Ovary (tissue), 9 donors: ENCODE data around the gene CCR9. TPM values are rescaled to one million over a fixed set of nuclear protein-coding genes. Genes with fewer than 3 reads are reported as not detected.

ENCODE experiments used
- DNase-seq, 5 donors: peaks; one replicate each; pipeline ENCODE4 v3.0.0-alpha.2; 2019 to 2020
- H3K27ac ChIP-seq, 2 donors: fragments of 200-600 bp; one replicate each; pipeline versions ENCODE4 v1.5.1 to v1.8.0; 2019 to 2022
- H3K27me3 ChIP-seq: fragments of 200-600 bp; one replicate; pipeline ENCODE4 v1.8.0; 2022
- H3K36me3 ChIP-seq: fragments of 200-600 bp; sonication (generic); one replicate; pipeline ENCODE4 v1.5.1; 2019
- H3K4me1 ChIP-seq: one replicate; pipeline ENCODE4 v1.8.1; 2013; ENCODE audit warnings: mild to moderate bottlenecking, moderate library complexity; ENCODE audit not compliant: insufficient read depth
- H3K4me3 ChIP-seq: fragments of 200-600 bp; sonication (generic); one replicate; pipeline ENCODE4 v1.5.1; 2017
- H3K9me3 ChIP-seq, 2 donors: fragments of 200-600 bp in 1 of 2; sonication (generic) in 1 of 2; one replicate each; pipeline versions ENCODE4 v1.5.1 to v1.8.1; 2013 to 2019; ENCODE audit warnings: mild to moderate bottlenecking in 1 of 2, moderate library complexity in 1 of 2
- EP300 ChIP-seq: sonication (generic); formaldehyde crosslinking; IDR thresholded peaks from one replicate; pipeline ENCODE4 v1.6.1; 2017; ENCODE audit warnings: antibody characterized with exemption
- POLR2A ChIP-seq: fragments of 450-650 bp; IDR thresholded peaks from one replicate; pipeline ENCODE4 v1.6.1; 2017; ENCODE audit warnings: antibody characterized with exemption, mild to moderate bottlenecking, moderate library complexity
- WGBS, 3 donors: extraction: QIAGEN DNeasy Blood & Tissue Kit in 1 of 3; methylation state at CpG; one replicate each; pipeline versions ENCODE4 v1.1.5 to v1.1.7; 2013 to 2017; 5-methylcytosine and 5-hydroxymethylcytosine counted together
- intact Hi-C, 4 donors: fragments of 100-400 bp; cut with DNase I; formaldehyde crosslinking; loops; one replicate each; pipeline versions ENCODE4 v1.11.0 to v1.15.1; 2022 to 2023
- polyA plus RNA-seq, 2 donors: library from polyadenylated mRNA; stranded (reverse); fragments of 200-250 nt in 1 of 2; fragments of 350-450 nt in 1 of 2; fragmentation: Illumina TruSeq in 1 of 2; extraction: RNeasy Lipid Tissue Mini Kit (QIAGEN cat#74804) in 1 of 2; gene quantifications; one replicate each; pipeline ENCODE4 v1.2.3, GENCODE V29; 2013 to 2014
- total RNA-seq, 7 donors: library from RNA; depleted of rRNA in 2 of 7; stranded (reverse); fragments of >200 nt in 2 of 7; fragmentation: NEBNext Ultra II Directional in 3 of 7; extraction: Animal tissue kit (Norgen Biotek cat#: 25700) in 3 of 7; gene quantifications; one replicate each; pipeline versions ENCODE4 v1.1.0 to v1.2.4, GENCODE V29; 2016 to 2023
- TF ChIP-seq, protein P1 (sequence below), 3 donors: fragments of 450-650 bp in 2 of 3; fragments of 200-600 bp in 1 of 3; IDR thresholded peaks; one replicate each; pipeline versions ENCODE4 v1.5.1 to v1.8.0; 2016 to 2022; ENCODE audit warnings: antibody characterized with exemption in 3 of 3, mild to moderate bottlenecking in 1 of 3
- donor health status: DM: no; HTN: no; CAD: no; lungs with moderate emphysema.
- donor health status: DM: no; HTN: no; CAD: no.
- donor health status: Bipolar disorder and iron deficiency.
- donor health status: DM: yes; HTN: yes; CAD: no.
- donor health status: DM: no; HTN: no; CAD: no.
- donor health status: DM: yes; HTN: yes; CAD: no.

Gene CCR9
- total and polyA plus RNA-seq, 9 donors, result 0.05 to 0.24 (median 0.09) TPM; not detected in 5

DNA sequence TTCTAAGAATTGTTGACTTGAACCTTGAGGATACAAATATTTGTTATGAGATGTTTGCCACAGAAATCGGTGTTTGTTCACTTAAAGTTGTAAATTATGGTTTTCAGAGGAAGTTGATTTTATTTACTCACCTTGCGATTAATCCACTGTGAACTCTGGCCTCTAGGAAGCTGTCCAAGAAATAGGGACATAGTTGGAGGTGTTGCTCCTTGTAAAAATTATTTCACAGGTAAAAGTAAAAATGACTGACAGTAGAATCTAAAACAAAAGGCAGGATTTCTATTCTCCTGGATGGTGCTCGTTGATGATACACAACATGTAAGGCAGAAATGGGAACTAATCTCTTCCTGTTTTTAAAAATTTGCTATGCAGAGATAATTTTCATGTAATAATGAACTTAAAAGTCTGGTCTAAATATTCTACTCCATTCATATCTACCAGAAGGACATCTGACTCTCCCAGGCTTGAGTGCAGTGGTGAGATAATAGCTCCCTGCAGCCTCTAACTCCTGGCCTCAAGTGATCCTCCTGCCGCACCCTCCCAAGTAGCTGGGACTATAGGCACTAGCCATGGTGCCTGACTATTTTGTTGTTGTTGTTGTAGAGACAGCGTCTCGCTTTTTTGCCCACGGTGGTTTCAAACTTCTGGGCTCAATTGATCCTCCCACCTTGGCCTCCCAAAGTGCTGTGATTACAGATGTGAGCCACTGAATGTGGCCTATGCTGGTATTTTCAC, 27.4 kb upstream of the CCR9 start:
- no peak for TF ChIP-seq POLR2A
- no peak for TF ChIP-seq EP300
- TF ChIP-seq, protein P1, sequence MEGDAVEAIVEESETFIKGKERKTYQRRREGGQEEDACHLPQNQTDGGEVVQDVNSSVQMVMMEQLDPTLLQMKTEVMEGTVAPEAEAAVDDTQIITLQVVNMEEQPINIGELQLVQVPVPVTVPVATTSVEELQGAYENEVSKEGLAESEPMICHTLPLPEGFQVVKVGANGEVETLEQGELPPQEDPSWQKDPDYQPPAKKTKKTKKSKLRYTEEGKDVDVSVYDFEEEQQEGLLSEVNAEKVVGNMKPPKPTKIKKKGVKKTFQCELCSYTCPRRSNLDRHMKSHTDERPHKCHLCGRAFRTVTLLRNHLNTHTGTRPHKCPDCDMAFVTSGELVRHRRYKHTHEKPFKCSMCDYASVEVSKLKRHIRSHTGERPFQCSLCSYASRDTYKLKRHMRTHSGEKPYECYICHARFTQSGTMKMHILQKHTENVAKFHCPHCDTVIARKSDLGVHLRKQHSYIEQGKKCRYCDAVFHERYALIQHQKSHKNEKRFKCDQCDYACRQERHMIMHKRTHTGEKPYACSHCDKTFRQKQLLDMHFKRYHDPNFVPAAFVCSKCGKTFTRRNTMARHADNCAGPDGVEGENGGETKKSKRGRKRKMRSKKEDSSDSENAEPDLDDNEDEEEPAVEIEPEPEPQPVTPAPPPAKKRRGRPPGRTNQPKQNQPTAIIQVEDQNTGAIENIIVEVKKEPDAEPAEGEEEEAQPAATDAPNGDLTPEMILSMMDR (IDR thresholded peaks at IDR 0.05), result no peak
- no peak for DNase-seq
- Histone ChIP-seq H3K9me3 (no peaks in the 10 kb centered on the region), H3K4me3 (no peak overlapping the region), H3K27me3 (no peaks in the 10 kb centered on the region), H3K36me3 (no peaks in the 10 kb centered on the region), H3K27ac (no peak overlapping the region), H3K4me1 (no peaks in the 10 kb centered on the region)
- 61 to 67% (median 67%) methylated on average over 7 of the region's 7 CpGs for WGBS, 3 donors
- intact Hi-C loops, result no loop called here

DNA sequence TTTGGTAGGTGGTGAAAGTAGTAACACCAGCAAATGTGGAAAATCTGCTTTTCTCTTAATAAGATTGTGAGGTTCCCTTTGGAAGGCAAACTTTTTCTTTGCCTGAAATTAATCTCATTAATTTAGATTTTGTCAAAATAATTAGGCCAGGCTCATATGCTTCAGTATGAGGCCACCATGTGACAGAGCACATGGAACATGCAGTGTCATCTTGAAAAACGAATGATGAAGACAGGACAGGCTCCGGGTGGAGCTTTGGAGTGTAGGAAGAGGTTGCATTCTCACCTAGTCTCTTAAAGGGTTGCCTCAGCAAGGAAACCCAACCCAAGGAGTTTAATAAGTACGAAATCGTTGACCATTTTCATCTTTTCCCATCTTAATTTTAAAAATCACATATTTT, 25.9 kb upstream of the CCR9 start:
- no peaks in the 10 kb centered on the region for H3K27me3 ChIP-seq
- H3K27ac ChIP-seq, result no peak overlapping the region
- no peak overlapping the region for H3K4me3 ChIP-seq
- intact Hi-C loops, result no loop called here
- no peaks in the 10 kb centered on the region for H3K36me3 ChIP-seq
- no peaks in the 10 kb centered on the region for H3K4me1 ChIP-seq
- no peaks in the 10 kb centered on the region for H3K9me3 ChIP-seq
- DNase-seq, result no peak
- WGBS, 3 donors, result 81 to 85% (median 85%) methylated on average over 4 of the region's 4 CpGs
- TF ChIP-seq POLR2A (no peak), EP300 (no peak)
- TF ChIP-seq, protein P1 (IDR thresholded peaks at IDR 0.05), result no peak

DNA sequence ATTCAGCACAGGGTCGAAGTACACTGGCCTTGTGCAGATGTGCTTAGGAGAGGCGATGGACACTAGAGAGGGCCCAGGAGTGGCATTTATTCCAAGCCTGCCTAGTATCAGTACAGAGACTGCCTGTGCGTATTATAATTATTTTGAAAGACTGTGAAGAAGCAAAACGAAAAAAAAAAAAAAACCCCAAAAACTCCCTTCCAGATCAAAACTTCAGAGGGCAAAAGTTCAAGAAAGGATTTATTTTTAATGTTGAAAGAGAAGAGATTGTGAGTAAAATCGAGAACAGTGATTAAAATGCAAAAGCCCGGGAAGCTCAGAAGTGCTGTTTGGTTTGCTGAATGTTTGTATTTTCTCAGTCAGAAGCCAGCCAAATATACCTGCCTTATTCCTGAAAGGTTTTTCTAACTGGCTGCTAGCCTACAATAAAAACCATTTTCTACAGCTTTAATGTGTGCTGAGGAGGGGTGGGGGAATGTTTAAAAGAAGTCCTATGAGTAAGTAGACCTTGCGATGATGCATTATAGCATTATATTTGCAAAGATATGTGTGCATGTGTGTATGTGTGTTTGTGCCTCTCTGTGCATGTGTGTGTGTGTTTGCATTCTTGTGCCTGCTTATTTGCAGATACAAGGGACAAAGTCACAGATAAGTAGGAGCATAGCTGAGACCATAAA, 25.2 kb upstream of the CCR9 start:
- H3K27ac ChIP-seq, result no peak overlapping the region
- H3K9me3 ChIP-seq, result no peaks in the 10 kb centered on the region
- H3K4me1 ChIP-seq, result no peaks in the 10 kb centered on the region
- no peak overlapping the region for H3K4me3 ChIP-seq
- DNase-seq, result no peak
- TF ChIP-seq EP300, result no peak
- TF ChIP-seq, protein P1 (IDR thresholded peaks at IDR 0.05), result no peak
- no peak for TF ChIP-seq POLR2A
- no peaks in the 10 kb centered on the region for H3K36me3 ChIP-seq
- intact Hi-C loops, result no loop called here
- WGBS, 3 donors, result 24 to 34% (median 28%) methylated on average over 7 of the region's 7 CpGs
- H3K27me3 ChIP-seq, result no peaks in the 10 kb centered on the region

DNA sequence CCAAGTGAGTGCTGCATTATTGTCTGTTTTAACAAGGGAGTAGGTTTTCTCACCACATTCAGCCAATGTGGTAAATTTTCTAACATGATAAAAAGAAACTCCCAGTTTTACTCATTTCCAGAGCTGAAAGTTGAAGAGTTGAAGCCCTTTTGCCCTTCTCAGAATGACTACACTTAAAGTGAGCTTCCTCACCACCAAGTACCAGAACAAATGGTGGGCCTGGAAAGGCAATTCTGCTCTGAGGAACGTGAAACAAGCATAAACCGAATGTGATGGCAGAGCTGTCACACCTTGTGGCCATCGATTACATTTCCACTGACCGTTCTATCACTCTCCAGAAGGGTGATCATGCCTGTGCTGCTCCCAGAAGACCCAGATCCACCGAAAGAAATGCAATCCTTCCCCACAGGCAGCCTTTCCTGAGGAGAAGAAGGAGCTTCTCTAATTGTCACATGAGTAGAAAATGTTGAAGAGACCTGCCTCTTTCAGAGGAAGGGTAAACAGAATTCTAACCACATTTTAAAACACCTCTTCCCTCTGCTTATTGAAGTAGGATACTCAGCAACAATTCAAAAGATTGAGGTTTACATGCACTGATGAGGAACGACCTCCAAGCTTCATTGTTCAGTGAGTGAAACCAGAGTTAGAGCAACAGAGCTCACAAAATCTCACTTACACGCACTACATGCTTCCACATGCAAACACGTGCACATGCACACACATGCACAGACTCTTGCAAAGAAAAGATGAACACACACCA, 21.4 kb upstream of the CCR9 start:
- Histone ChIP-seq H3K9me3 (no peaks in the 10 kb centered on the region), H3K4me1 (no peaks in the 10 kb centered on the region), H3K36me3 (no peaks in the 10 kb centered on the region), H3K27me3 (no peaks in the 10 kb centered on the region), H3K27ac (no peak overlapping the region), H3K4me3 (no peak overlapping the region)
- DNase-seq, result no peak
- WGBS, 3 donors, result 53 to 67% (median 62%) methylated on average over 8 of the region's 8 CpGs
- no peak for TF ChIP-seq EP300
- TF ChIP-seq, protein P1 (IDR thresholded peaks at IDR 0.05), result no peak
- no peak for TF ChIP-seq POLR2A
- intact Hi-C loops, result no loop called here
